LNCaP clone FGC (cell line): ENCODE data around the gene NRP2.

Experiments used
- DNase-seq: peaks from one replicate; pipeline ENCODE4 v3.0.0-alpha.2; 2011; ENCODE audit warnings: low read depth
- H3K4me3 ChIP-seq: 2 replicates; pipeline ENCODE4 v1.5.1; 2011; ENCODE audit warnings: mild to moderate bottlenecking, low read depth, low read length, control low read depth
- CTCF ChIP-seq: IDR thresholded peaks from 2 replicates; pipeline ENCODE4 v1.5.1; 2012; ENCODE audit warnings: mild to moderate bottlenecking; ENCODE audit not compliant: control insufficient read depth, insufficient read depth; ENCODE audit errors: extremely low read depth

Gene NRP2

GRCh38 chr2:205700331-205701132 is 18.2 kb downstream of the NRP2 start:
- no peak for TF ChIP-seq CTCF
- H3K4me3 ChIP-seq = no peak overlapping the region
- no peak for DNase-seq

- DNase-seq = no peak
- H3K4me3 ChIP-seq = no peak overlapping the region
- no peak for TF ChIP-seq CTCF
These were observed 19.2 kb downstream of the NRP2 start for GRCh38 chr2:205701509-205701908.

GRCh38 chr2:205702576-205702975 is 20.3 kb downstream of the NRP2 start:
- no peak for TF ChIP-seq CTCF
- DNase-seq = no peak
- no peak overlapping the region for H3K4me3 ChIP-seq

GRCh38 chr2:205703471-205704126 is 21.3 kb downstream of the NRP2 start:
- no peak for DNase-seq
- H3K4me3 ChIP-seq = no peak overlapping the region
- TF ChIP-seq CTCF = no peak

- no peak for DNase-seq
- no peak for TF ChIP-seq CTCF
- H3K4me3 ChIP-seq = no peak overlapping the region
These were observed 21.9 kb downstream of the NRP2 start for GRCh38 chr2:205704127-205704741.

GRCh38 chr2:205705511-205706349 is 23.4 kb downstream of the NRP2 start:
- no peak for TF ChIP-seq CTCF
- H3K4me3 ChIP-seq = no peak overlapping the region
- no peak for DNase-seq
